ENCODE results near the gene ITPKB. TPM values are rescaled to one million over a fixed set of nuclear protein-coding genes. Genes with fewer than 3 reads are reported as not detected.
A peak's percentile ranks its signal among the peaks of the same experiment; 100 is the strongest.

ITPKB gene
- total and polyA plus RNA-seq, 4 donors: 16.8 to 31.3 (median 25.3) TPM

- no peaks in the 10 kb centered on the region for H3K27me3 ChIP-seq (ENCODE audit: control insufficient read depth, insufficient read depth, low read length)
- no peaks in the 10 kb centered on the region for H3K9me3 ChIP-seq (ENCODE audit: control insufficient read depth, insufficient read depth, low read length)
- WGBS (ENCODE audit: insufficient coverage): no CpG with 5 or more reads among the region's 4 CpGs
- H3K36me3 ChIP-seq (ENCODE audit: control insufficient read depth, insufficient read depth, low read length): peaks cover 19% of the 10 kb centered on the region
- no peak overlapping the region for H3K27ac ChIP-seq (ENCODE audit: low read depth, low read length)
- H3K4me3 ChIP-seq (ENCODE audit: low read depth, low read length): peak overlapping the region; percentile 1
- H3K4me1 ChIP-seq (ENCODE audit: control insufficient read depth, insufficient read depth, low read length): peaks cover 28% of the 10 kb centered on the region
- no peak for DNase-seq (ENCODE audit: low read depth in 4 of 6, low spot score in 6 of 6)
Observed at GRCh38 chr1:226733304-226733703, 5.8 kb downstream of the ITPKB start.

GRCh38 chr1:226732856-226733291, 6.2 kb downstream of the ITPKB start:
- Histone ChIP-seq H3K9me3 (ENCODE audit: control insufficient read depth, insufficient read depth, low read length) (no peaks in the 10 kb centered on the region), H3K4me3 (ENCODE audit: low read depth, low read length) (no peak overlapping the region), H3K27ac (ENCODE audit: low read depth, low read length) (no peak overlapping the region), H3K27me3 (ENCODE audit: control insufficient read depth, insufficient read depth, low read length) (no peaks in the 10 kb centered on the region), H3K36me3 (ENCODE audit: control insufficient read depth, insufficient read depth, low read length) (peaks cover 15% of the 10 kb centered on the region), H3K4me1 (ENCODE audit: control insufficient read depth, insufficient read depth, low read length) (peaks cover 26% of the 10 kb centered on the region)
- DNase-seq (ENCODE audit: low read depth in 4 of 6, low spot score in 6 of 6): no peak
- WGBS (ENCODE audit: insufficient coverage): 84% methylated on average over 3 of the region's 4 CpGs

GRCh38 chr1:226731257-226731893, 7.7 kb downstream of the ITPKB start:
- no peak overlapping the region for H3K27ac ChIP-seq (ENCODE audit: low read depth, low read length)
- no peak overlapping the region for H3K4me3 ChIP-seq (ENCODE audit: low read depth, low read length)
- peaks cover 10% of the 10 kb centered on the region for H3K36me3 ChIP-seq (ENCODE audit: control insufficient read depth, insufficient read depth, low read length)
- 69% methylated on average over 3 of the region's 3 CpGs for WGBS (ENCODE audit: insufficient coverage)
- no peaks in the 10 kb centered on the region for H3K27me3 ChIP-seq (ENCODE audit: control insufficient read depth, insufficient read depth, low read length)
- H3K9me3 ChIP-seq (ENCODE audit: control insufficient read depth, insufficient read depth, low read length): no peaks in the 10 kb centered on the region
- DNase-seq (ENCODE audit: low read depth in 4 of 6, low spot score in 6 of 6): no peak
- H3K4me1 ChIP-seq (ENCODE audit: control insufficient read depth, insufficient read depth, low read length): peaks cover 18% of the 10 kb centered on the region

GRCh38 chr1:226730836-226731235, 8.2 kb downstream of the ITPKB start:
- H3K4me3 ChIP-seq (ENCODE audit: low read depth, low read length): no peak overlapping the region

GRCh38 chr1:226730071-226730470, 9.0 kb downstream of the ITPKB start:
- H3K27ac ChIP-seq (ENCODE audit: low read depth, low read length): no peak overlapping the region
- H3K36me3 ChIP-seq (ENCODE audit: control insufficient read depth, insufficient read depth, low read length): peaks cover 3% of the 10 kb centered on the region
- WGBS (ENCODE audit: insufficient coverage): no CpG with 5 or more reads among the region's 1 CpG
- H3K9me3 ChIP-seq (ENCODE audit: control insufficient read depth, insufficient read depth, low read length): no peaks in the 10 kb centered on the region
- DNase-seq (ENCODE audit: low read depth in 4 of 6, low spot score in 6 of 6): no peak
- peaks cover 13% of the 10 kb centered on the region for H3K4me1 ChIP-seq (ENCODE audit: control insufficient read depth, insufficient read depth, low read length)
- no peak overlapping the region for H3K4me3 ChIP-seq (ENCODE audit: low read depth, low read length)
- no peaks in the 10 kb centered on the region for H3K27me3 ChIP-seq (ENCODE audit: control insufficient read depth, insufficient read depth, low read length)

More at GRCh38 chr1:226730836-226731235, 8.2 kb downstream of the ITPKB start:
- Histone ChIP-seq H3K36me3 (ENCODE audit: control insufficient read depth, insufficient read depth, low read length) (peaks cover 5% of the 10 kb centered on the region), H3K9me3 (ENCODE audit: control insufficient read depth, insufficient read depth, low read length) (no peaks in the 10 kb centered on the region), H3K27me3 (ENCODE audit: control insufficient read depth, insufficient read depth, low read length) (no peaks in the 10 kb centered on the region), H3K27ac (ENCODE audit: low read depth, low read length) (no peak overlapping the region), H3K4me1 (ENCODE audit: control insufficient read depth, insufficient read depth, low read length) (peaks cover 13% of the 10 kb centered on the region)
- WGBS (ENCODE audit: insufficient coverage): no CpG with 5 or more reads among the region's 3 CpGs
- no peak for DNase-seq (ENCODE audit: low read depth in 4 of 6, low spot score in 6 of 6)

GRCh38 chr1:226728448-226728847, 10.6 kb downstream of the ITPKB start:
- 100% methylated on average over 4 of the region's 6 CpGs for WGBS (ENCODE audit: insufficient coverage)
- DNase-seq (ENCODE audit: low read depth in 4 of 6, low spot score in 6 of 6): no peak
- Histone ChIP-seq H3K4me1 (ENCODE audit: control insufficient read depth, insufficient read depth, low read length) (peaks cover 19% of the 10 kb centered on the region), H3K27me3 (ENCODE audit: control insufficient read depth, insufficient read depth, low read length) (no peaks in the 10 kb centered on the region), H3K4me3 (ENCODE audit: low read depth, low read length) (no peak overlapping the region), H3K9me3 (ENCODE audit: control insufficient read depth, insufficient read depth, low read length) (no peaks in the 10 kb centered on the region), H3K36me3 (ENCODE audit: control insufficient read depth, insufficient read depth, low read length) (peaks cover 3% of the 10 kb centered on the region), H3K27ac (ENCODE audit: low read depth, low read length) (peak overlapping the region; percentile 5)

GRCh38 chr1:226725897-226726267, 13.2 kb downstream of the ITPKB start:
- no peaks in the 10 kb centered on the region for H3K27me3 ChIP-seq (ENCODE audit: control insufficient read depth, insufficient read depth, low read length)
- H3K4me1 ChIP-seq (ENCODE audit: control insufficient read depth, insufficient read depth, low read length): peaks cover 37% of the 10 kb centered on the region
- no peak overlapping the region for H3K4me3 ChIP-seq (ENCODE audit: low read depth, low read length)
- no peak for DNase-seq (ENCODE audit: low read depth in 4 of 6, low spot score in 6 of 6)
- WGBS (ENCODE audit: insufficient coverage): 83% methylated on average over 3 of the region's 4 CpGs
- H3K36me3 ChIP-seq (ENCODE audit: control insufficient read depth, insufficient read depth, low read length): peaks cover 3% of the 10 kb centered on the region
- H3K27ac ChIP-seq (ENCODE audit: low read depth, low read length): no peak overlapping the region
- H3K9me3 ChIP-seq (ENCODE audit: control insufficient read depth, insufficient read depth, low read length): no peaks in the 10 kb centered on the region

- peak in 2 of 6 donors; percentile 28 to 66 for DNase-seq (ENCODE audit: low read depth in 4 of 6, low spot score in 6 of 6)
- Histone ChIP-seq H3K4me1 (ENCODE audit: control insufficient read depth, insufficient read depth, low read length) (peaks cover 48% of the 10 kb centered on the region), H3K36me3 (ENCODE audit: control insufficient read depth, insufficient read depth, low read length) (peaks cover 3% of the 10 kb centered on the region), H3K9me3 (ENCODE audit: control insufficient read depth, insufficient read depth, low read length) (no peaks in the 10 kb centered on the region), H3K27ac (ENCODE audit: low read depth, low read length) (peak overlapping the region; percentile 57), H3K27me3 (ENCODE audit: control insufficient read depth, insufficient read depth, low read length) (no peaks in the 10 kb centered on the region), H3K4me3 (ENCODE audit: low read depth, low read length) (no peak overlapping the region)
- no CpG with 5 or more reads among the region's 13 CpGs for WGBS (ENCODE audit: insufficient coverage)
Observed at GRCh38 chr1:226723657-226724532, 15.2 kb downstream of the ITPKB start.

- Histone ChIP-seq H3K36me3 (ENCODE audit: control insufficient read depth, insufficient read depth, low read length) (peaks cover 3% of the 10 kb centered on the region), H3K27ac (ENCODE audit: low read depth, low read length) (peak overlapping the region; percentile 57), H3K9me3 (ENCODE audit: control insufficient read depth, insufficient read depth, low read length) (no peaks in the 10 kb centered on the region), H3K4me3 (ENCODE audit: low read depth, low read length) (no peak overlapping the region), H3K27me3 (ENCODE audit: control insufficient read depth, insufficient read depth, low read length) (no peaks in the 10 kb centered on the region), H3K4me1 (ENCODE audit: control insufficient read depth, insufficient read depth, low read length) (peaks cover 48% of the 10 kb centered on the region)
- WGBS (ENCODE audit: insufficient coverage): 87% methylated on average over 5 of the region's 14 CpGs
- DNase-seq (ENCODE audit: low read depth in 4 of 6, low spot score in 6 of 6): no peak
Observed at GRCh38 chr1:226722901-226723656, 16.0 kb downstream of the ITPKB start.
